GM23338 (cell line): ENCODE measurements around the gene ARFIP1. TPM values are rescaled to one million over a fixed set of nuclear protein-coding genes. Genes with fewer than 3 reads are reported as not detected.
A peak's percentile ranks its signal among the peaks of the same experiment; 100 is the strongest.

Experiments used
- ATAC-seq: fragments of 200-7000 bp; cut with Tn5 transposase; 3 replicates; pipeline ENCODE4 v1.9.1; 2020
- DNase-seq: peaks from one replicate; pipeline ENCODE4 v3.0.0-alpha.2; 2015; ENCODE audit warnings: low spot score
- H2AFZ ChIP-seq: fragments of 200-600 bp; sonication (generic); 2 replicates; pipeline ENCODE4 v1.8.0; 2016; ENCODE audit warnings: antibody characterized with exemption, mild to moderate bottlenecking, moderate library complexity
- H3F3A ChIP-seq: fragments of 200-600 bp; sonication (generic); replicated peaks from 2 replicates; pipeline ENCODE4 v1.8.0; 2017; ENCODE audit warnings: antibody characterized with exemption, mixed run types, low read depth
- H3K27ac ChIP-seq: fragments of 200-600 bp; sonication (generic); 2 replicates; pipeline ENCODE4 v1.6.1; 2016; ENCODE audit warnings: low read depth
- H3K27me3 ChIP-seq: fragments of 200-600 bp; sonication (generic); 2 replicates; pipeline ENCODE4 v1.8.0; 2016; ENCODE audit warnings: mild to moderate bottlenecking, mixed run types, moderate library complexity; ENCODE audit not compliant: insufficient read depth
- H3K36me3 ChIP-seq: fragments of 200-600 bp; sonication (generic); 2 replicates; pipeline ENCODE4 v1.8.0; 2016; ENCODE audit warnings: mild to moderate bottlenecking; ENCODE audit not compliant: insufficient read depth
- H3K4me1 ChIP-seq: fragments of 200-600 bp; sonication (generic); 2 replicates; pipeline ENCODE4 v1.8.0; 2016; ENCODE audit warnings: mild to moderate bottlenecking, moderate library complexity; ENCODE audit not compliant: insufficient read depth
- H3K4me2 ChIP-seq: fragments of 200-600 bp; sonication (generic); 2 replicates; pipeline ENCODE4 v1.7.1; 2017; ENCODE audit warnings: mixed run types
- H3K4me3 ChIP-seq: fragments of 200-600 bp; sonication (generic); 2 replicates; pipeline ENCODE4 v1.6.1; 2016; ENCODE audit warnings: mixed run types
- H3K79me2 ChIP-seq: fragments of 200-600 bp; sonication (generic); replicated peaks from 2 replicates; pipeline ENCODE4 v1.8.0; 2017; ENCODE audit warnings: mild to moderate bottlenecking; ENCODE audit not compliant: insufficient read depth
- H3K9me2 ChIP-seq: fragments of 200-600 bp; sonication (generic); 2 replicates; pipeline ENCODE4 v1.8.0; 2017; ENCODE audit not compliant: insufficient read depth
- H4K20me1 ChIP-seq: fragments of 200-600 bp; sonication (generic); replicated peaks from 2 replicates; pipeline ENCODE4 v1.8.0; 2017; ENCODE audit warnings: mild to moderate bottlenecking; ENCODE audit not compliant: insufficient read depth
- H3K27ac Mint-ChIP-seq: 2 replicates; pipeline ENCODE4 v1.8.0; 2020; ENCODE audit warnings: inconsistent platforms, mild to moderate bottlenecking, moderate library complexity, mixed read lengths
- H3K27me3 Mint-ChIP-seq: 3 replicates; pipeline ENCODE4 v1.8.0; 2022; ENCODE audit warnings: low read depth, mild to moderate bottlenecking, moderate library complexity, mixed read lengths, inconsistent platforms; ENCODE audit not compliant: insufficient read depth, poor library complexity
- H3K36me3 Mint-ChIP-seq: 3 replicates; pipeline ENCODE4 v1.8.0; 2021; ENCODE audit warnings: low read depth, mild to moderate bottlenecking, inconsistent platforms, moderate library complexity, mixed read lengths
- H3K4me1 Mint-ChIP-seq: 3 replicates; pipeline ENCODE4 v1.8.0; 2020; ENCODE audit warnings: mild to moderate bottlenecking, inconsistent platforms, mixed read lengths
- H3K4me3 Mint-ChIP-seq: 3 replicates; pipeline ENCODE4 v1.8.0; 2021; ENCODE audit warnings: moderate library complexity, mild to moderate bottlenecking, inconsistent platforms, mixed read lengths
- H3K9me3 Mint-ChIP-seq: 3 replicates; pipeline ENCODE4 v1.8.0; 2020; ENCODE audit warnings: moderate library complexity, mild to moderate bottlenecking, inconsistent platforms, mixed read lengths
- CREB1 ChIP-seq: fragments of 250-450 bp; sonication (Bioruptor Pico); IDR thresholded peaks from 2 replicates; pipeline ENCODE4 v1.5.0; 2020; ENCODE audit warnings: low read depth, mild to moderate bottlenecking, moderate library complexity
- ETS1 ChIP-seq: IDR thresholded peaks from 2 replicates; pipeline ENCODE4 v1.6.1; 2016; ENCODE audit warnings: antibody characterized with exemption
- EZH2phosphoT487 ChIP-seq: fragments of 200-600 bp; sonication (generic); IDR thresholded peaks from one replicate; pipeline ENCODE4 v1.8.1; 2018; ENCODE audit warnings: antibody characterized with exemption; ENCODE audit not compliant: unreplicated experiment
- JUNB ChIP-seq: IDR thresholded peaks from one replicate; pipeline ENCODE4 v1.6.1; 2016; ENCODE audit warnings: antibody characterized with exemption; ENCODE audit not compliant: unreplicated experiment
- NANOG ChIP-seq: IDR thresholded peaks from 2 replicates; pipeline ENCODE4 v1.6.1; 2016; ENCODE audit warnings: antibody characterized with exemption, borderline replicate concordance
- POLR2AphosphoS5 ChIP-seq: IDR thresholded peaks from 2 replicates; pipeline ENCODE4 v1.6.1; 2016; ENCODE audit warnings: antibody characterized with exemption, low read depth
- REST ChIP-seq: IDR thresholded peaks from one replicate; pipeline ENCODE4 v1.6.1; 2018; ENCODE audit warnings: antibody characterized with exemption; ENCODE audit not compliant: unreplicated experiment
- STAT1 ChIP-seq: IDR thresholded peaks from one replicate; pipeline ENCODE4 v1.6.1; 2016; ENCODE audit warnings: antibody characterized with exemption; ENCODE audit not compliant: unreplicated experiment
- ZNF114 ChIP-seq: fragments of 250-450 bp; sonication (Bioruptor Pico); IDR thresholded peaks from 2 replicates; pipeline ENCODE4 v1.5.0; 2020; ENCODE audit warnings: mild to moderate bottlenecking, moderate library complexity
- ZNF331 ChIP-seq: fragments of 250-450 bp; sonication (Bioruptor Pico); IDR thresholded peaks from 2 replicates; pipeline ENCODE4 v1.5.0; 2020; ENCODE audit warnings: low read depth, mild to moderate bottlenecking, moderate library complexity
- ZNF462 ChIP-seq: fragments of 250-450 bp; sonication (Bioruptor Pico); IDR thresholded peaks from 2 replicates; pipeline ENCODE4 v1.5.0; 2020; ENCODE audit warnings: mild to moderate bottlenecking, moderate library complexity
- polyA plus RNA-seq: library from polyadenylated mRNA; unstranded; fragments of >200 nt; fragmentation: Nextera tagmentation; extraction: Ambion mirVana; gene quantifications from 2 replicates; pipeline ENCODE4 v1.2.1, GENCODE V29; 2016
- total RNA-seq: library from RNA; depleted of rRNA; stranded (reverse); fragments of >200 nt; shearing (Covaris generic); gene quantifications from 2 replicates; pipeline ENCODE4 v1.2.3, GENCODE V29; 2014

Gene ARFIP1
- total and polyA plus RNA-seq, 2 experiments from 2014 or later = 46.0 to 49.6 TPM

- H3K36me3 Mint-ChIP-seq = peaks cover 19% of the 10 kb centered on the region
- Histone ChIP-seq H3K9me2 (no peaks in the 10 kb centered on the region), H3K4me1 (peaks cover 26% of the 10 kb centered on the region), H3K4me2 (peak overlapping the region; percentile 83), H4K20me1 (peaks cover 25% of the 10 kb centered on the region), H3F3A (peaks cover 8% of the 10 kb centered on the region; the same call in 1 of the 2 replicates), H3K79me2 (peaks cover 62% of the 10 kb centered on the region), H3K4me3 (peak overlapping the region; percentile 94), H3K27ac (no peak overlapping the region), H2AFZ (no peak overlapping the region), H3K27me3 (peaks cover 25% of the 10 kb centered on the region), H3K36me3 (no peaks in the 10 kb centered on the region; the same call in 1 of the 2 replicates)
- DNase-seq (no peak), ATAC-seq (no peak)
- H3K4me3 Mint-ChIP-seq = peak overlapping the region; percentile 77
- TF ChIP-seq EZH2phosphoT487 (no peak), ZNF331 (CRISPR knock-in tag) (no peak), CREB1 (CRISPR knock-in tag) (no peak), NANOG (no peak), JUNB (no peak), ZNF462 (CRISPR knock-in tag) (no peak), REST (no peak), ZNF114 (CRISPR knock-in tag) (no peak), POLR2AphosphoS5 (no peak), STAT1 (no peak), ETS1 (no peak)
- H3K4me1 Mint-ChIP-seq = peaks cover 49% of the 10 kb centered on the region
- peaks cover 30% of the 10 kb centered on the region for H3K27me3 Mint-ChIP-seq
- H3K27ac Mint-ChIP-seq = no peak overlapping the region
- no peaks in the 10 kb centered on the region for H3K9me3 Mint-ChIP-seq
Measured at GRCh38 chr4:152938237-152938947, 158.6 kb downstream of the ARFIP1 start.
